ENCODE data around the gene CRIM1.

The CRIM1 gene

GRCh38 chr2:36397728-36398413 lies 42.3 kb downstream of the CRIM1 start:
- DNase-seq (ENCODE audit: low read depth): peak; percentile 37

- no peak for DNase-seq (ENCODE audit: low read depth)
Observed at GRCh38 chr2:36399050-36399449, 43.5 kb downstream of the CRIM1 start.

- peak; percentile 94 for DNase-seq (ENCODE audit: low read depth)
Observed at GRCh38 chr2:36403675-36404230, 48.2 kb downstream of the CRIM1 start.

- peak; percentile 81 for DNase-seq (ENCODE audit: low read depth)
Observed at GRCh38 chr2:36404318-36404717, 48.7 kb downstream of the CRIM1 start.

GRCh38 chr2:36404754-36405153 lies 49.2 kb downstream of the CRIM1 start:
- no peak for DNase-seq (ENCODE audit: low read depth)

GRCh38 chr2:36405183-36405582 lies 49.6 kb downstream of the CRIM1 start:
- no peak for DNase-seq (ENCODE audit: low read depth)

- DNase-seq (ENCODE audit: low read depth): peak; percentile 42
Observed at GRCh38 chr2:36406296-36406695, 50.7 kb downstream of the CRIM1 start.

- DNase-seq (ENCODE audit: low read depth): no peak
Observed at GRCh38 chr2:36407413-36407812, 51.8 kb downstream of the CRIM1 start.

GRCh38 chr2:36408198-36408703 lies 52.7 kb downstream of the CRIM1 start:
- peak; percentile 36 for DNase-seq (ENCODE audit: low read depth)

- DNase-seq (ENCODE audit: low read depth): no peak
Observed at GRCh38 chr2:36409335-36409734, 53.8 kb downstream of the CRIM1 start.

- DNase-seq (ENCODE audit: low read depth): no peak
Observed at GRCh38 chr2:36409935-36410334, 54.4 kb downstream of the CRIM1 start.

- no peak for DNase-seq (ENCODE audit: low read depth)
Observed at GRCh38 chr2:36410681-36411080, 55.1 kb downstream of the CRIM1 start.

- peak; percentile 56 for DNase-seq (ENCODE audit: low read depth)
Observed at GRCh38 chr2:36411962-36412444, 56.4 kb downstream of the CRIM1 start.

GRCh38 chr2:36413218-36413617 lies 57.6 kb downstream of the CRIM1 start:
- no peak for DNase-seq (ENCODE audit: low read depth)

- DNase-seq (ENCODE audit: low read depth): no peak
Observed at GRCh38 chr2:36414307-36414706, 58.7 kb downstream of the CRIM1 start.

- DNase-seq (ENCODE audit: low read depth): no peak
Observed at GRCh38 chr2:36415381-36416022, 59.9 kb downstream of the CRIM1 start.

- no peak for DNase-seq (ENCODE audit: low read depth)
Observed at GRCh38 chr2:36416370-36417165, 61.0 kb downstream of the CRIM1 start.

GRCh38 chr2:36420569-36421181 lies 65.1 kb downstream of the CRIM1 start:
- no peak for DNase-seq (ENCODE audit: low read depth)

GRCh38 chr2:36421379-36421778 lies 65.8 kb downstream of the CRIM1 start:
- no peak for DNase-seq (ENCODE audit: low read depth)

GRCh38 chr2:36423172-36423571 lies 67.6 kb downstream of the CRIM1 start:
- DNase-seq (ENCODE audit: low read depth): no peak

- DNase-seq (ENCODE audit: low read depth): no peak
Observed at GRCh38 chr2:36423619-36424120, 68.1 kb downstream of the CRIM1 start.
